HG03457 (cell line): ENCODE results near the gene ENOPH1.
"Not testable (repeated sequence)": the region's sequence is repeated elsewhere in the genome, so short reads cannot be mapped to it uniquely, and the experiment has no call there.

Experiments used
- ATAC-seq: cut with Tn5 transposase; IDR thresholded peaks from one replicate; pipeline ENCODE4 v1.9.1; 2021; ENCODE audit warnings: moderate number of reproducible peaks; ENCODE audit not compliant: unreplicated experiment

ENOPH1 gene

GRCh38 chr4:82430193-82430963 is at the start of gene ENOPH1, which contains the start of gene HNRNPDL:
Gene ENOPH1, plus strand, starts transcription at chr4:82430590. Its CDS starts 240 bp downstream, at chr4:82430830.
Gene HNRNPDL, minus strand, starts transcription at chr4:82430462. Its CDS starts 772 bp downstream, at chr4:82429690.
- ATAC-seq: peak; percentile 62

GRCh38 chr4:82380831-82381230 is 49.6 kb upstream of the ENOPH1 start:
- ATAC-seq: no peak

- ATAC-seq: no peak
Measured at GRCh38 chr4:82381235-82381634, 49.2 kb upstream of the ENOPH1 start.

GRCh38 chr4:82381661-82382296 is 48.6 kb upstream of the ENOPH1 start:
- ATAC-seq: no peak

- ATAC-seq: no peak
Measured at GRCh38 chr4:82382751-82383150, 47.6 kb upstream of the ENOPH1 start.

- not testable (repeated sequence) for ATAC-seq
Measured at GRCh38 chr4:82386312-82386711, 44.1 kb upstream of the ENOPH1 start.

GRCh38 chr4:82388405-82388804 is 42.0 kb upstream of the ENOPH1 start:
- no peak for ATAC-seq

GRCh38 chr4:82390061-82390460 is 40.3 kb upstream of the ENOPH1 start:
- ATAC-seq: not testable (repeated sequence)

GRCh38 chr4:82394896-82395295 is 35.5 kb upstream of the ENOPH1 start:
- no peak for ATAC-seq

GRCh38 chr4:82397527-82397926 is 32.9 kb upstream of the ENOPH1 start:
- no peak for ATAC-seq

- ATAC-seq: no peak
Measured at GRCh38 chr4:82398263-82398662, 32.1 kb upstream of the ENOPH1 start.

- ATAC-seq: no peak
Measured at GRCh38 chr4:82401600-82401999, 28.8 kb upstream of the ENOPH1 start.

- no peak for ATAC-seq
Measured at GRCh38 chr4:82402196-82402775, 28.1 kb upstream of the ENOPH1 start.

GRCh38 chr4:82403725-82404124 is 26.7 kb upstream of the ENOPH1 start:
- ATAC-seq: no peak

- ATAC-seq: not testable (repeated sequence)
Measured at GRCh38 chr4:82415061-82415460, 15.3 kb upstream of the ENOPH1 start.

- no peak for ATAC-seq
Measured at GRCh38 chr4:82415922-82416365, 14.4 kb upstream of the ENOPH1 start.

- ATAC-seq: no peak
Measured at GRCh38 chr4:82419451-82419850, 10.9 kb upstream of the ENOPH1 start.

GRCh38 chr4:82421796-82422560 is 8.4 kb upstream of the ENOPH1 start:
- ATAC-seq: no peak

- ATAC-seq: no peak
Measured at GRCh38 chr4:82422616-82423015, 7.8 kb upstream of the ENOPH1 start.

GRCh38 chr4:82423245-82424054 is 6.9 kb upstream of the ENOPH1 start:
- ATAC-seq: no peak
